H9 (cell line): ENCODE results near the gene HS3ST1. TPM values are rescaled to one million over a fixed set of nuclear protein-coding genes. Genes with fewer than 3 reads are reported as not detected.

Experiments used
- DNase-seq: peaks from one replicate; pipeline ENCODE4 v3.0.0-alpha.2; 2017
- H2AFZ ChIP-seq: one replicate; pipeline ENCODE4 v1.6.1; 2013; ENCODE audit warnings: mild to moderate bottlenecking, low read length, control low read depth, moderate library complexity
- H2AK5ac ChIP-seq: 2 replicates; pipeline ENCODE4 v1.6.1; 2013; ENCODE audit warnings: low read length, control low read depth, mixed read lengths; ENCODE audit not compliant: insufficient read length
- H2BK120ac ChIP-seq: one replicate; pipeline ENCODE4 v1.6.1; 2013; ENCODE audit warnings: low read depth, mild to moderate bottlenecking, low read length, control low read depth, inconsistent platforms; ENCODE audit not compliant: poor library complexity, severe bottlenecking
- H2BK12ac ChIP-seq: 2 replicates; pipeline ENCODE4 v1.6.1; 2013; ENCODE audit warnings: low read length, control low read depth, mixed read lengths, low read depth; ENCODE audit not compliant: insufficient read length
- H2BK15ac ChIP-seq: 2 replicates; pipeline ENCODE4 v1.6.1; 2013; ENCODE audit warnings: low read depth, low read length, control low read depth
- H2BK20ac ChIP-seq: one replicate; pipeline ENCODE4 v1.6.1; 2013; ENCODE audit warnings: low read depth, mild to moderate bottlenecking, low read length, control low read depth, inconsistent platforms; ENCODE audit not compliant: poor library complexity, severe bottlenecking
- H2BK5ac ChIP-seq: 2 replicates; pipeline ENCODE4 v1.6.1; 2013; ENCODE audit warnings: low read length, control low read depth, mixed read lengths; ENCODE audit not compliant: insufficient read length
- H3K14ac ChIP-seq: 2 replicates; pipeline ENCODE4 v1.6.1; 2013; ENCODE audit warnings: low read length, control low read depth; ENCODE audit not compliant: insufficient read depth
- H3K18ac ChIP-seq: 2 replicates; pipeline ENCODE4 v1.6.1; 2013; ENCODE audit warnings: low read depth, mild to moderate bottlenecking, mixed read lengths, low read length, control low read depth; ENCODE audit not compliant: insufficient read length
- H3K23ac ChIP-seq: 2 replicates; pipeline ENCODE4 v1.6.1; 2013; ENCODE audit warnings: low read length, control low read depth, mixed read lengths, low read depth; ENCODE audit not compliant: insufficient read length
- H3K23me2 ChIP-seq: 2 replicates; pipeline ENCODE4 v1.6.1; 2013; ENCODE audit warnings: low read depth, mild to moderate bottlenecking, mixed read lengths, low read length, control low read depth; ENCODE audit not compliant: insufficient read length, poor library complexity, severe bottlenecking
- H3K27ac ChIP-seq: 2 replicates; pipeline ENCODE4 v1.5.1; 2013; ENCODE audit warnings: low read length, control low read depth, mixed read lengths, low read depth; ENCODE audit not compliant: insufficient read length
- H3K27me3 ChIP-seq: 2 replicates; pipeline ENCODE4 v1.6.1; 2013; ENCODE audit warnings: low read length, control low read depth, inconsistent platforms; ENCODE audit not compliant: insufficient read depth
- H3K4ac ChIP-seq: 2 replicates; pipeline ENCODE4 v1.6.1; 2013; ENCODE audit warnings: low read depth, mild to moderate bottlenecking, control low read depth, inconsistent platforms, low read length, moderate library complexity
- H3K4me1 ChIP-seq: 2 replicates; pipeline ENCODE4 v1.6.1; 2013; ENCODE audit warnings: low read length, control low read depth, inconsistent platforms; ENCODE audit not compliant: insufficient read depth
- H3K4me2 ChIP-seq: 2 replicates; pipeline ENCODE4 v1.6.1; 2013; ENCODE audit warnings: low read length, control low read depth, mixed read lengths; ENCODE audit not compliant: insufficient read length, insufficient read depth
- H3K56ac ChIP-seq: 2 replicates; pipeline ENCODE4 v1.6.1; 2013; ENCODE audit warnings: low read depth, mild to moderate bottlenecking, mixed read lengths, low read length, control low read depth; ENCODE audit not compliant: insufficient read length
- H3K79me1 ChIP-seq: 2 replicates; pipeline ENCODE4 v1.6.1; 2013; ENCODE audit warnings: low read depth, mild to moderate bottlenecking, moderate library complexity, low read length, control low read depth, inconsistent platforms; ENCODE audit not compliant: insufficient read depth, poor library complexity, severe bottlenecking
- H3K79me2 ChIP-seq: 2 replicates; pipeline ENCODE4 v1.6.1; 2013; ENCODE audit warnings: low read length, control low read depth, inconsistent platforms; ENCODE audit not compliant: insufficient read depth
- H3K9ac ChIP-seq: 2 replicates; pipeline ENCODE4 v1.6.1; 2013; ENCODE audit warnings: low read length, control low read depth, mixed read lengths; ENCODE audit not compliant: insufficient read length; ENCODE audit errors: extremely low read depth
- H3K9me3 ChIP-seq: one replicate; pipeline ENCODE4 v1.6.1; 2013; ENCODE audit warnings: low read depth, low read length, inconsistent platforms; ENCODE audit not compliant: control insufficient read depth
- H3T11ph ChIP-seq: one replicate; pipeline ENCODE4 v1.6.1; 2013; ENCODE audit warnings: mild to moderate bottlenecking, low read length, control low read depth, inconsistent platforms
- H4K20me1 ChIP-seq: one replicate; pipeline ENCODE4 v1.6.1; 2013; ENCODE audit not compliant: control insufficient read depth, insufficient read length, insufficient read depth
- H4K5ac ChIP-seq: 2 replicates; pipeline ENCODE4 v1.6.1; 2013; ENCODE audit warnings: low read depth, mild to moderate bottlenecking, mixed read lengths, low read length, control low read depth; ENCODE audit not compliant: insufficient read length
- H4K8ac ChIP-seq: replicated peaks from 2 replicates; pipeline ENCODE4 v1.6.1; 2013; ENCODE audit warnings: low read length, control low read depth, mixed read lengths, low read depth; ENCODE audit not compliant: insufficient read length
- H4K91ac ChIP-seq: 2 replicates; pipeline ENCODE4 v1.6.1; 2013; ENCODE audit warnings: low read depth, mild to moderate bottlenecking, moderate library complexity, mixed read lengths, low read length, control low read depth; ENCODE audit not compliant: insufficient read length
- H3K27ac Mint-ChIP-seq, 3 experiments: 2 replicates in 2 of 3; 3 replicates in 1 of 3; pipeline ENCODE4 v1.8.0; 2020 to 2021; ENCODE audit warnings: mixed read lengths in 3 of 3, mild to moderate bottlenecking in 1 of 3, moderate library complexity in 1 of 3
- H3K27me3 Mint-ChIP-seq: 2 replicates; pipeline ENCODE4 v1.8.0; 2021; ENCODE audit warnings: low read depth, mild to moderate bottlenecking, moderate library complexity, mixed read lengths
- H3K36me3 Mint-ChIP-seq, 3 experiments: 2 replicates in 2 of 3; 3 replicates in 1 of 3; pipeline ENCODE4 v1.8.0; 2020 to 2021; ENCODE audit warnings: low read depth in 3 of 3, mixed read lengths in 3 of 3; ENCODE audit not compliant: insufficient read depth in 1 of 3
- H3K4me1 Mint-ChIP-seq, 2 experiments: 2 replicates each; pipeline ENCODE4 v1.8.0; 2020; ENCODE audit warnings: mixed read lengths in 2 of 2
- H3K4me3 Mint-ChIP-seq, 2 experiments: 2 replicates in 1 of 2; 3 replicates in 1 of 2; pipeline ENCODE4 v1.8.0; 2020 to 2021; ENCODE audit warnings: mild to moderate bottlenecking in 2 of 2, mixed read lengths in 2 of 2, moderate library complexity in 1 of 2
- H3K9me3 Mint-ChIP-seq, 2 experiments: 2 replicates in 1 of 2; 3 replicates in 1 of 2; pipeline ENCODE4 v1.8.0; 2020; ENCODE audit warnings: mild to moderate bottlenecking in 2 of 2, mixed read lengths in 2 of 2, moderate library complexity in 1 of 2
- CTCF ChIP-seq: fragments of 200-600 bp; sonication (generic); conservative IDR thresholded peaks from 3 replicates; pipeline ENCODE4 v1.8.0; 2021; ENCODE audit warnings: antibody characterized with exemption, mild to moderate bottlenecking
- WGBS: extraction: QIAGEN DNeasy Blood & Tissue Kit; methylation state at CpG from one replicate; pipeline ENCODE4 v1.1.7; 2013; ENCODE audit warnings: missing lambda C conversion rate, low lambda C conversion rate, mixed read lengths; ENCODE audit not compliant: insufficient read length; ENCODE audit errors: extremely low coverage; 5-methylcytosine and 5-hydroxymethylcytosine counted together
- total RNA-seq: library from RNA; stranded (reverse); gene quantifications from 2 replicates; pipeline ENCODE4 v1.2.1, GENCODE V29; 2021

Gene HS3ST1
- total RNA-seq, 1 experiment from 2014 or later: 0.04 TPM

- Histone ChIP-seq H3K14ac (no peak overlapping the region), H2AFZ (no peak overlapping the region), H4K8ac (no peak overlapping the region), H2BK15ac (no peak overlapping the region), H3K4ac (no peak overlapping the region), H3K9me3 (no peaks in the 10 kb centered on the region), H3T11ph (no peak overlapping the region), H4K5ac (no peak overlapping the region), H2BK120ac (no peak overlapping the region), H3K56ac (no peak overlapping the region), H4K91ac (no peak overlapping the region), H3K4me2 (no peak overlapping the region), H2AK5ac (no peak overlapping the region), H2BK5ac (no peak overlapping the region), H2BK20ac (no peak overlapping the region), H3K23ac (no peak overlapping the region), H3K23me2 (no peaks in the 10 kb centered on the region), H3K18ac (no peak overlapping the region), H3K9ac (no peak overlapping the region), H3K27me3 (no peaks in the 10 kb centered on the region), H3K79me2 (no peaks in the 10 kb centered on the region), H2BK12ac (no peak overlapping the region), H4K20me1 (no peaks in the 10 kb centered on the region), H3K79me1 (no peaks in the 10 kb centered on the region), H3K4me1 (no peaks in the 10 kb centered on the region; the same call in 1 of the 2 replicates), H3K27ac (no peak overlapping the region)
- no peaks in the 10 kb centered on the region for H3K36me3 Mint-ChIP-seq
- peaks cover 2 to 13% of the 10 kb centered on the region in 2 experiments for H3K4me1 Mint-ChIP-seq
- TF ChIP-seq CTCF: no peak
- no peak overlapping the region for H3K4me3 Mint-ChIP-seq
- H3K27ac Mint-ChIP-seq: no peak overlapping the region
- no peaks in the 10 kb centered on the region for H3K9me3 Mint-ChIP-seq
- no peaks in the 10 kb centered on the region; the same call in 1 of the 2 replicates for H3K27me3 Mint-ChIP-seq
- no peak for DNase-seq
- WGBS: no CpG with 5 or more reads among the region's 2 CpGs
These were observed 83.8 kb downstream of the HS3ST1 start for GRCh38 chr4:11344916-11345315.
